ENCODE data around the gene MYPN. TPM values are rescaled to one million over a fixed set of nuclear protein-coding genes. Genes with fewer than 3 reads are reported as not detected.

Gene MYPN
- total RNA-seq, 1 experiment from 2014 or later: not detected

DNA sequence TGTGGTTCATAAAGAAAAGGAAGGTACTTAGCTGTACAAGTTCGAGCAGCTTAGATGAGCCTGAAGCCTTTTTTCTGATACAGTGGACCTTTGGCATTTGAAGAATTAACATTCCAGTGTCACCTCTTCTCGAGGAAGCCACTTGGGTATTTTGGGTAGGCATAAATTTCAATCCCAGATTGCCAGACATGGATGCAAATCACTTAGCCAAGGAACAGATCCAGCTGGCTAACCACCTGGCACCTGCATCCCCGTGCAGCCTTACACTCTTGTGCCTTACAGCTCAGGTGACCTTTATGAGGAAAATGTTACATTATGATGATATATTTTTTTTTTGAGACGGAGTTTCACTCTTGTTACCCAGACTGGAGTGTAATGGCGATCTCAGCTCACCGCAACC is 138.6 kb downstream of the MYPN start:
- no peak overlapping the region for H3K23ac ChIP-seq (ENCODE audit: insufficient read length, low read depth, low read length)
- H3K27ac Mint-ChIP-seq: no peak overlapping the region
- H3K79me2 ChIP-seq (ENCODE audit: insufficient read depth, low read length): no peaks in the 10 kb centered on the region
- H4K5ac ChIP-seq (ENCODE audit: insufficient read length, low read depth, low read length): no peak overlapping the region
- H3K4me1 ChIP-seq (ENCODE audit: insufficient read depth, low read length): peaks cover 3% of the 10 kb centered on the region
- H3K4me3 Mint-ChIP-seq: no peak overlapping the region
- no peak overlapping the region for H2BK120ac ChIP-seq (ENCODE audit: low read depth, low read length, poor library complexity, severe bottlenecking)
- H2AK5ac ChIP-seq (ENCODE audit: insufficient read length, low read length): no peak overlapping the region
- H2BK20ac ChIP-seq (ENCODE audit: low read depth, low read length, poor library complexity, severe bottlenecking): no peak overlapping the region
- H3K36me3 Mint-ChIP-seq (ENCODE audit: insufficient read depth in 1 of 3, low read depth in 3 of 3): no peaks in the 10 kb centered on the region
- H4K20me1 ChIP-seq (ENCODE audit: control insufficient read depth, insufficient read depth, insufficient read length): no peaks in the 10 kb centered on the region
- H3K79me1 ChIP-seq (ENCODE audit: insufficient read depth, low read depth, low read length, poor library complexity, severe bottlenecking): no peaks in the 10 kb centered on the region
- no peak overlapping the region for H3K14ac ChIP-seq (ENCODE audit: insufficient read depth, low read length)
- peaks cover 41% of the 10 kb centered on the region for H3K27me3 Mint-ChIP-seq (ENCODE audit: low read depth)
- no peak overlapping the region for H2BK12ac ChIP-seq (ENCODE audit: insufficient read length, low read depth, low read length)
- H3K9me3 Mint-ChIP-seq: no peaks in the 10 kb centered on the region
- no peak overlapping the region for H3K4ac ChIP-seq (ENCODE audit: low read depth, low read length)
- H3K27ac ChIP-seq (ENCODE audit: insufficient read length, low read depth, low read length): no peak overlapping the region
- peaks cover 15 to 22% of the 10 kb centered on the region in 2 experiments for H3K4me1 Mint-ChIP-seq
- no peaks in the 10 kb centered on the region for H3K23me2 ChIP-seq (ENCODE audit: insufficient read length, low read depth, low read length, poor library complexity, severe bottlenecking)
- no peak overlapping the region for H2BK5ac ChIP-seq (ENCODE audit: insufficient read length, low read length)
- no peak overlapping the region for H2BK15ac ChIP-seq (ENCODE audit: low read depth, low read length)
- no peak overlapping the region for H3K56ac ChIP-seq (ENCODE audit: insufficient read length, low read depth, low read length)
- WGBS (ENCODE audit: extremely low coverage, insufficient read length, low lambda C conversion rate): no CpG with 5 or more reads among the region's 6 CpGs
- H3K4me2 ChIP-seq (ENCODE audit: insufficient read depth, insufficient read length, low read length): no peak overlapping the region
- H4K91ac ChIP-seq (ENCODE audit: insufficient read length, low read depth, low read length): no peak overlapping the region
- no peak overlapping the region for H3K9ac ChIP-seq (ENCODE audit: extremely low read depth, insufficient read length, low read length)
- H2AFZ ChIP-seq (ENCODE audit: low read length): no peak overlapping the region
- no peak for DNase-seq
- H3K18ac ChIP-seq (ENCODE audit: insufficient read length, low read depth, low read length): no peak overlapping the region
- H3K27me3 ChIP-seq (ENCODE audit: insufficient read depth, low read length): no peaks in the 10 kb centered on the region
- TF ChIP-seq, protein P1, sequence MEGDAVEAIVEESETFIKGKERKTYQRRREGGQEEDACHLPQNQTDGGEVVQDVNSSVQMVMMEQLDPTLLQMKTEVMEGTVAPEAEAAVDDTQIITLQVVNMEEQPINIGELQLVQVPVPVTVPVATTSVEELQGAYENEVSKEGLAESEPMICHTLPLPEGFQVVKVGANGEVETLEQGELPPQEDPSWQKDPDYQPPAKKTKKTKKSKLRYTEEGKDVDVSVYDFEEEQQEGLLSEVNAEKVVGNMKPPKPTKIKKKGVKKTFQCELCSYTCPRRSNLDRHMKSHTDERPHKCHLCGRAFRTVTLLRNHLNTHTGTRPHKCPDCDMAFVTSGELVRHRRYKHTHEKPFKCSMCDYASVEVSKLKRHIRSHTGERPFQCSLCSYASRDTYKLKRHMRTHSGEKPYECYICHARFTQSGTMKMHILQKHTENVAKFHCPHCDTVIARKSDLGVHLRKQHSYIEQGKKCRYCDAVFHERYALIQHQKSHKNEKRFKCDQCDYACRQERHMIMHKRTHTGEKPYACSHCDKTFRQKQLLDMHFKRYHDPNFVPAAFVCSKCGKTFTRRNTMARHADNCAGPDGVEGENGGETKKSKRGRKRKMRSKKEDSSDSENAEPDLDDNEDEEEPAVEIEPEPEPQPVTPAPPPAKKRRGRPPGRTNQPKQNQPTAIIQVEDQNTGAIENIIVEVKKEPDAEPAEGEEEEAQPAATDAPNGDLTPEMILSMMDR (conservative IDR thresholded peaks at IDR 0.05): no peak
- no peak overlapping the region for H4K8ac ChIP-seq (replicated peaks; ENCODE audit: insufficient read length, low read depth, low read length)
- no peaks in the 10 kb centered on the region for H3K9me3 ChIP-seq (ENCODE audit: control insufficient read depth, low read depth, low read length)
- H3T11ph ChIP-seq (ENCODE audit: low read length): no peak overlapping the region

Measured in H9 (cell line).